HG02981 (cell line): ENCODE measurements around the gene MAP3K20.
A peak's percentile ranks its signal among the peaks of the same experiment; 100 is the strongest.
"Not testable (repeated sequence)": the region's sequence is repeated elsewhere in the genome, so short reads cannot be mapped to it uniquely, and the experiment has no call there.

Experiments used
- ATAC-seq: cut with Tn5 transposase; IDR thresholded peaks from one replicate; pipeline ENCODE4 v1.9.1; 2021; ENCODE audit warnings: mild to moderate bottlenecking, moderate library complexity; ENCODE audit not compliant: unreplicated experiment

The MAP3K20 gene

DNA sequence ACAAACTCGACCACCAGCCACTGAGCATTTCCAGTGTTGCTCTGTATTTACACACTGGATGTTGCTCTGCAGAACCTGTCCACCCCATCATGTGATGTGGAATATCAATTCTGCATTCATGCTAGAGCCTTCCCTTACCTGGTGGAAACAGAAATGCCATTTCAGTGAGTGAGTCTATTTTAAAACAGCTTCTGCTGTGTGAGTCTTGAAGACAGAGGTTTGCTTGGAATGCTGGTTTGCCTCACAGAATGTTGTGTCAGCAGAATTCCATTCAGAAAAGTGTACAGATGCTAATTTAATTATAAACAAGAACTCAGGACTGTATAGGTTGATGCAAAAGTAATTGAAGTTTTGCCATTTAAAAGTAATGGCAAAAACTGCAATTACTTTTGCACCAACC lies 118.3 kb downstream of the MAP3K20 start:
- ATAC-seq: no peak

- ATAC-seq: no peak
Observed at GRCh38 chr2:173195100-173195499, 119.5 kb downstream of the MAP3K20 start.

DNA sequence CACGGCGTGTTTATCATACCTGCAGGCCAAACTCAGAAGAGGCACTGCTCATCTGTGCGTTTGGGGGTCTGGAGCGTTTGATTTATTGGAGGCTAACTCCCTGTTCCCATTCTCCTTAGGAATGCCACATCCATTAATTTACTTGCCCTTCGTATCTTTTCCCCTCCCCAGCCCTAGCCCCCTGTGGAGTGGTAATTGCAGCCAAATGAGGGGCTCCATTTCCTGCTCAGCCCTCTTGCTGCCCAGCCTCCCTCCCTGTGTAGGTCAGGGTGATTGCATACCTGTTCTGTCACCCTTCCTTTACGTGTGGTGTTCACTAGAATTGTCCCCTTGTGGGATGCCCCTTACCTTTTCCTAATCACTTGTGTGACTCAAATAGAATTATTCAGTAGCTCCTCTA lies 120.4 kb downstream of the MAP3K20 start:
- no peak for ATAC-seq

DNA sequence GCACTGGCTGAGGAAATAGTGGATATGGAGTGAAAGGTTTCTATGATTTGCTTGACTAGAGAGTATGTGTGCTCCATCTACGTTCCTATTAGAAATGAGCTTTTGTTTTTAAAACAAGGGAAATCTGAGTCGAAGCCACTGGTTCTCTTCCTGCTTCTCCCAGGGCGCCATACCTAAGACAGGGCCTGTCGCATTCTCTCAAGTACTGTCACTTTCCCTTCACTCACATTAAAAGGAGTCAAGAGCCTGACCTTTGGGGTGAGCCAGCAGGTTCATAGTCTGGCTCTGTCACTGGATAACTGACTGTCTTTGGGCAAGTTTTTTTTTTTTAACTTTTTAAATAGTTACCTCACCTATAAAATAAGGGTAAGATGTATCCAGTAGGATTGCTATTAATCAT lies 121.0 kb downstream of the MAP3K20 start:
- no peak for ATAC-seq

GRCh38 chr2:173198327-173198726 lies 122.7 kb downstream of the MAP3K20 start:
- no peak for ATAC-seq

- no peak for ATAC-seq
Observed at GRCh38 chr2:173199294-173199693, 123.6 kb downstream of the MAP3K20 start.

GRCh38 chr2:173202570-173202969 lies 126.9 kb downstream of the MAP3K20 start:
- no peak for ATAC-seq

DNA sequence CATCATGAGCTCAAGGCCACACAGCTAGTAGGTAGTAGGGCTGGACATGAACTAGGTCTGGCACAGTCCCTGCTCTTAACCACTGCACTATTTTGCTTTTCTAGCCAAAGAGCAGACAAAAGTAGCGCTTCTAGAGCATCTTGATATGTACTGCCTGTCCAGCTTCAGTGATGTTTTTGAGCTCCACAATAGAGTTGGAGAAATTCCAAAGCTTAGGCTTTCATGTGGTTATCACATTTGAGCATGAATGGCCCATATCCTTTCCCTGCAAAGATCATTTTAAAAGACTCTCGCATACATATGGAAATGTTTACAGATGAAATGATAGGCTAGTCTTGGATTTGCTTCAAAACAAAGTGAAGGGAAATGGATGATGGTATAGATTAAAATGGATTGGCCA lies 128.7 kb downstream of the MAP3K20 start:
- no peak for ATAC-seq

DNA sequence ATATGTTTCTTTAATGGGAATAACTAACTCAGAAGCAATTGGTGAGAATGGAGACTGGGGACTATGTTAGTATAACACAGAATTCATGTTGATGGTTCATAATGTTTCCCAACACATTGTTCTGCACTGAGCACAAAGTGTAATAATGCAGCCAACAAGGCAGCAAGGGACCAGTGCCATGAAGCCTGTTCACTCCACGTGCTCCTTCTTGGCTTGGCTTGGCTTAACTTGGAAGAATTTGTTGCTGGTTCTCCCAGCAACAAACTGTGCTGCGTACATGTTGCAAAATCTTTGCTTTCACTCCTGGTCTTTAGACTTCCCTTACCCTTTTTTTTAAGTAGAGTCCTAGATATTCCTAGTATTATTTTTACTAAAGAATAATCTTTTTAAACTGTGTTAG lies 129.7 kb downstream of the MAP3K20 start:
- no peak for ATAC-seq

GRCh38 chr2:173207124-173207523 lies 131.5 kb downstream of the MAP3K20 start:
- ATAC-seq: not testable (repeated sequence)

- peak; percentile 59 for ATAC-seq
Observed at GRCh38 chr2:173210270-173211196, 134.9 kb downstream of the MAP3K20 start.

DNA sequence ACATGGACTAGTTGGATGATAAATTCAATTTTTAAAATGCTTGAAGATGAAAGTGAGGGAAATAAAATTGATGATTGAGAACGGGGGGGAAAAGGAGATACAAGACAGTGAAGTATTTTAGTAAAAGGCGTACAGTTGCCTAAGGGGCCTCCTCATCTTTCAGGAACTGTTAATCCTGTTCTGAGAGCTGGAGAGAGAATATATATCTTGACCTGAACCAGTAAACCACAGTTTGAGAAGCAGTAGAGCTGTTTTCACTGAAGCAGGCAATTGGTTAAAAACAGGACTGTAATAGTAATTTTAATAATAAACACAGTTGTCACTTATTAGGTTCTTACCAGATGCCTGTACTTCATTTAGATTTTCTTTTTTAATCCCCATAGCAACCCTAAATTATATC lies 137.5 kb downstream of the MAP3K20 start:
- ATAC-seq: no peak

GRCh38 chr2:173214213-173214612 lies 138.6 kb downstream of the MAP3K20 start:
- no peak for ATAC-seq

- no peak for ATAC-seq
Observed at GRCh38 chr2:173215316-173215715, 139.7 kb downstream of the MAP3K20 start.

- ATAC-seq: no peak
Observed at GRCh38 chr2:173216051-173216450, 140.4 kb downstream of the MAP3K20 start.

GRCh38 chr2:173216668-173217067 lies 141.0 kb downstream of the MAP3K20 start:
- no peak for ATAC-seq

- ATAC-seq: no peak
Observed at GRCh38 chr2:173217116-173217840, 141.6 kb downstream of the MAP3K20 start.

DNA sequence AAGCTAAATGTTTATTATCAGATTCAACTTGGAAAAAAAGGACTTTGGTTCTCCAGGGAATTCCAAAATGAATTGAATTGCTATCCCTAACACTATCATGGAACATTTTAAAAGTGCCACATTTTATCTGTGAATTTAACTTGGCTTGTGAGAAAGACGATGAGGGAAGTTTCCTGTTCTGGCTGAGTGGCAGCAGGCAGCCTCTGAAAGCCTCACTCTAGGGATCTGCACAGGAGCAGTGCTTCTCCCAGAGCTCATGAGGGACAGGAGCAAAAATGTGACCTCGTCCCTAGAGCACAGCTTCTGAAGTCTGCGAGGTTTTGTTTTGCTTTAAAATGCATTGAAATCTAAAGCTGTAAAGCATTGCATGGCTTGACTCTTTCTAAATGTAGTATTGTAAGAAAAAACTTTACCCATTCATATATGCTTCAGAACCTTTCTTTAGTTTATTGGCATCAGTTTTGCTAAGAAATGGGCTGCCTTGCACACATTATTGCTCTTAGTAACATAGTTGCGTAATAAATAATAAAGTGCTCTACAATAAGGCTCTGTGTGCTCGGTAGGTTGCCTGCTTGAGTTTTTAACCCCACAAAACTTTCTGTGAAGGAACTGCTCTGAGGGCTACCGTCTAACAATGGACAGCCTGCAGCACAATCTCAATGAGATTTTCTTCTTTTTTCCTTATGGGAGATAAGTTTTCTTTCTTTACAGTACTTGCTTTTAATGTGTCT lies 142.8 kb downstream of the MAP3K20 start:
- ATAC-seq: no peak

DNA sequence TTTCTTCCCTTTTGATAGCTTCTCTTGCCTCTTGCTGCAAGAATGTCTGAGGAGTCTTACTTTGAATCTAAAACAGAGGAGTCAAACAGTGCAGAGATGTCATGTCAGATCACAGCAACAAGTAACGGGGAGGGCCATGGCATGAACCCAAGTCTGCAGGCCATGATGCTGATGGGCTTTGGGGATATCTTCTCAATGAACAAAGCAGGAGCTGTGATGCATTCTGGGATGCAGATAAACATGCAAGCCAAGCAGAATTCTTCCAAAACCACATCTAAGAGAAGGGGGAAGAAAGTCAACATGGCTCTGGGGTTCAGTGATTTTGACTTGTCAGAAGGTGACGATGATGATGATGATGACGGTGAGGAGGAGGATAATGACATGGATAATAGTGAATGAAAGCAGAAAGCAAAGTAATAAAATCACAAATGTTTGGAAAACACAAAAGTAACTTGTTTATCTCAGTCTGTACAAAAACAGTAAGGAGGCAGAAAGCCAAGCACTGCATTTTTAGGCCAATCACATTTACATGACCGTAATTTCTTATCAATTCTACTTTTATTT lies 145.6 kb downstream of the MAP3K20 start:
- no peak for ATAC-seq

GRCh38 chr2:173221937-173222594 lies 146.4 kb downstream of the MAP3K20 start:
- ATAC-seq: peak; percentile 64

GRCh38 chr2:173223871-173224270 lies 148.2 kb downstream of the MAP3K20 start:
- ATAC-seq: no peak
